ENCODE measurements around the gene BNC2.

- TF ChIP-seq CTBP1 (IDR thresholded peaks at IDR 0.05; ENCODE audit: borderline replicate concordance), result no peak
- TF ChIP-seq FOXM1 (IDR thresholded peaks at IDR 0.05; ENCODE audit: borderline replicate concordance), result no peak
Observed at GRCh38 chr9:16417161-16417560, 453.3 kb downstream of the BNC2 start.
